Choroid plexus epithelial cell (primary cell): ENCODE results near the gene TMBIM1.

Experiments used
- DNase-seq: peaks from one replicate; pipeline ENCODE4 v3.0.0-alpha.2; 2010; ENCODE audit warnings: low read depth
- H3K4me3 ChIP-seq: 2 replicates; pipeline ENCODE4 v1.5.1; 2011; ENCODE audit warnings: low read depth, mild to moderate bottlenecking, control low read depth, low read length, moderate library complexity
- TF ChIP-seq, protein P1 (sequence below): conservative IDR thresholded peaks from 2 replicates; pipeline ENCODE4 v1.5.1; 2011; ENCODE audit warnings: low read depth, mild to moderate bottlenecking, control low read depth, inconsistent platforms, low read length, moderate library complexity

The TMBIM1 gene

DNA sequence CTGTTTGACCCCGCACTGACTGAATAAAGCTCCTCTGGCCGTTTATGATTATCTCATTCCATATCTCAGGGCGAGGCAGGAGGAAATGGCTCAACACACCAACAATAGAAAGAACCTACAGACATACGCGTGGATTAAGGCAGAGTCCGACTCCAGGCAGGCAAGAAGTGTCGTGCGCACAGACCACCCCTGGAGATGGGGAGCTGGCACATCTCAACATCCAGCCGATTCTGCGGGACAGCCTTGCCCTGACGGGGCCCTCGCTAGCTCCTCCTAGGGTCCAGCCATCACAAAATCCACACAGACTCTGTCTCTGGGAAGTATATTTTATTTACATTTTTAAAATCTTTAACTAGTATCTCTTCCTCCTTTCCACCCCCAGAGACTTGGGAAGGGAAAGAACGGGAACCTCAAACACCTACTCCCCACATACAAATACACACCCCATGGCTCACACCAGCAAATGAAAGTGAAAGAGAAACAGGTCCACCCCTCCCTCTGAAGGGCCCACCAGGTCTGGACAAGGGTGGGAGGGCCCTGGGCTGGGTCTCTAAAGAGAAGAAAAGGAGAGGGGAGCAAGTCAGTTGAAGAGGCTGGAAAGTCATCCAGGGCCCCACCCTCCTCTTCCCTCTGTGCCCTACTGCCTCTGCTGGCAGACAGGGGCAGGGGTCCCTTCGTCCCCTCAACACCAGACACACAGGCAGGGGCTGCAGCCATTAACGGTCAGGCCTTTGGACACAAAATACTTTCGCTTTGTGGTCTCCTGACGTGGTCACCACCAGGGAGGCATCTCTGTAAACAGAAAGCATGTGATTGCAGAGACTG, 28.3 kb downstream of the TMBIM1 start:
- no peak for DNase-seq

DNA sequence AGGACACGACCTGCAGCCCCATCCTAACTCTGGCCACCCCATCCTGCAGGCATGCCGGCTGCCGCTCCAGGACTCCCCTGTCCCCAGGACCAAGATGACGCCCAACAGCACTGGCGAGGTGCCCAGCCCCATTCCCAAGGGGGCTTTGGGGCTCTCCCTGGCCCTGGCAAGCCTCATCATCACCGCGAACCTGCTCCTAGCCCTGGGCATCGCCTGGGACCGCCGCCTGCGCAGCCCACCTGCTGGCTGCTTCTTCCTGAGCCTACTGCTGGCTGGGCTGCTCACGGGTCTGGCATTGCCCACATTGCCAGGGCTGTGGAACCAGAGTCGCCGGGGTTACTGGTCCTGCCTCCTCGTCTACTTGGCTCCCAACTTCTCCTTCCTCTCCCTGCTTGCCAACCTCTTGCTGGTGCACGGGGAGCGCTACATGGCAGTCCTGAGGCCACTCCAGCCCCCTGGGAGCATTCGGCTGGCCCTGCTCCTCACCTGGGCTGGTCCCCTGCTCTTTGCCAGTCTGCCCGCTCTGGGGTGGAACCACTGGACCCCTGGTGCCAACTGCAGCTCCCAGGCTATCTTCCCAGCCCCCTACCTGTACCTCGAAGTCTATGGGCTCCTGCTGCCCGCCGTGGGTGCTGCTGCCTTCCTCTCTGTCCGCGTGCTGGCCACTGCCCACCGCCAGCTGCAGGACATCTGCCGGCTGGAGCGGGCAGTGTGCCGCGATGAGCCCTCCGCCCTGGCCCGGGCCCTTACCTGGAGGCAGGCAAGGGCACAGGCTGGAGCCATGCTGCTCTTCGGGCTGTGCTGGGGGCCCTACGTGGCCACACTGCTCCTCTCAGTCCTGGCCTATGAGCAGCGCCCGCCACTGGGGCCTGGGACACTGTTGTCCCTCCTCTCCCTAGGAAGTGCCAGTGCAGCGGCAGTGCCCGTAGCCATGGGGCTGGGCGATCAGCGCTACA, 29.4 kb downstream of the TMBIM1 start:
- TF ChIP-seq, protein P1, sequence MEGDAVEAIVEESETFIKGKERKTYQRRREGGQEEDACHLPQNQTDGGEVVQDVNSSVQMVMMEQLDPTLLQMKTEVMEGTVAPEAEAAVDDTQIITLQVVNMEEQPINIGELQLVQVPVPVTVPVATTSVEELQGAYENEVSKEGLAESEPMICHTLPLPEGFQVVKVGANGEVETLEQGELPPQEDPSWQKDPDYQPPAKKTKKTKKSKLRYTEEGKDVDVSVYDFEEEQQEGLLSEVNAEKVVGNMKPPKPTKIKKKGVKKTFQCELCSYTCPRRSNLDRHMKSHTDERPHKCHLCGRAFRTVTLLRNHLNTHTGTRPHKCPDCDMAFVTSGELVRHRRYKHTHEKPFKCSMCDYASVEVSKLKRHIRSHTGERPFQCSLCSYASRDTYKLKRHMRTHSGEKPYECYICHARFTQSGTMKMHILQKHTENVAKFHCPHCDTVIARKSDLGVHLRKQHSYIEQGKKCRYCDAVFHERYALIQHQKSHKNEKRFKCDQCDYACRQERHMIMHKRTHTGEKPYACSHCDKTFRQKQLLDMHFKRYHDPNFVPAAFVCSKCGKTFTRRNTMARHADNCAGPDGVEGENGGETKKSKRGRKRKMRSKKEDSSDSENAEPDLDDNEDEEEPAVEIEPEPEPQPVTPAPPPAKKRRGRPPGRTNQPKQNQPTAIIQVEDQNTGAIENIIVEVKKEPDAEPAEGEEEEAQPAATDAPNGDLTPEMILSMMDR, result no peak
- no peak overlapping the region for H3K4me3 ChIP-seq
- DNase-seq, result no peak

More for the DNA sequence above, 28.3 kb downstream of the TMBIM1 start:
- TF ChIP-seq, protein P1, result peak; percentile 30
- no peak overlapping the region for H3K4me3 ChIP-seq

DNA sequence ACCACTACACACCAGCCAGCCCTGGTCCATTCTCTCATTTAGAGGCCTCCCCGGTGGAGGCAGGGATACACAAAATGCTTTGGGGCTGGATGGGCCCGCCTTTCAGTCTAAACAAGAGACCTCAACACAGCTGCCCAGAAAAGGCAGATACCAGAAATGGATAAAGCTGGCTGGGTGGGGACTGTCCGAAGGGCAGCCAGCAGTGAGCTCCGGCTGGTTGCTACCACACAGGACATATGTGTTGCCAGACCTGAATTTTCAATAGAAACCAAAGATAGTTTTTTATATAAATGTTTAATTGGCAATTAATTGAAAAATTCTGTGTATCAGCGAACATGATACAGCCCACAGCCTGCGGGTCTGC, 30.1 kb downstream of the TMBIM1 start:
- DNase-seq, result no peak
- H3K4me3 ChIP-seq, result no peak overlapping the region
- TF ChIP-seq, protein P1, result no peak

DNA sequence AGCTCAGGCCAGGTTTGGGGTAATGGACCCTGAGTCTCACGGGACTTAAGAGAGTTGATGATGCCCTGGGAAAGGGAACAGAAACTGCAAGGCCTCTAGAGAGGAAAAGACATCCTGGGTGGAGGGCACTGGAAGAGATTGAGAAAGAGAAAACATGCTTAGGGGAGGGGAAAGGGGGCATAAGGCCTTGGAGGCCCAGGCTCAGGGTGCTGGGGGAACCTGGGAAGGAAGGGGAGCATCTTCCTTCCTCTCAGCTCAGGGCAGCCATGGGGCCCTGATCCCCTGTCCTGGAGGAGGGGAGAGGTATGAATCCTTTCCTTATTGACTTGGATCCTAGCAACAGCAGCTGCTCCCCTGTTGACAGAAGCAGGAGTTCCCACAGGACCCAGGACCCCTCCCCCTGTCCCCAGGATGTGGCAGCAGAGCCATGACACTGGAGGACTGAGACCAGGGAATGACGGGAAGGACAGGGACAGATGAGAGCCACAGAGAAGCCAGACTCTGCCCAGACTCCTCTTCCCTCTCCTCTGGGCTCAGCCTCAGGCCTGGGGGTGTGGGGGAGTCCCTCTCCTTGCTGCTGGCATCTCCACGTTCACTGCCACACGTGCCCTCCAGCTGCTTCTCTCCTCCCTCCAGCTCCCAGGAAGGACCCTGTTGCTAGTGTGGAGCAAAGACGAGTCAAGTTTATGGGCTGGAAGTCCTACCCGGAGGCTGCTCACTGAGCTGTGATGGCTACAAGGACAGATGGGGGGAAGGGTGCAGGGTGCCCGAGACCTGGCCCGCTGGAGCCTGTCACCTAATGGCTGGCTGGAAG, 30.7 kb downstream of the TMBIM1 start:
- H3K4me3 ChIP-seq, result no peak overlapping the region
- DNase-seq, result no peak
- TF ChIP-seq, protein P1, result no peak

DNA sequence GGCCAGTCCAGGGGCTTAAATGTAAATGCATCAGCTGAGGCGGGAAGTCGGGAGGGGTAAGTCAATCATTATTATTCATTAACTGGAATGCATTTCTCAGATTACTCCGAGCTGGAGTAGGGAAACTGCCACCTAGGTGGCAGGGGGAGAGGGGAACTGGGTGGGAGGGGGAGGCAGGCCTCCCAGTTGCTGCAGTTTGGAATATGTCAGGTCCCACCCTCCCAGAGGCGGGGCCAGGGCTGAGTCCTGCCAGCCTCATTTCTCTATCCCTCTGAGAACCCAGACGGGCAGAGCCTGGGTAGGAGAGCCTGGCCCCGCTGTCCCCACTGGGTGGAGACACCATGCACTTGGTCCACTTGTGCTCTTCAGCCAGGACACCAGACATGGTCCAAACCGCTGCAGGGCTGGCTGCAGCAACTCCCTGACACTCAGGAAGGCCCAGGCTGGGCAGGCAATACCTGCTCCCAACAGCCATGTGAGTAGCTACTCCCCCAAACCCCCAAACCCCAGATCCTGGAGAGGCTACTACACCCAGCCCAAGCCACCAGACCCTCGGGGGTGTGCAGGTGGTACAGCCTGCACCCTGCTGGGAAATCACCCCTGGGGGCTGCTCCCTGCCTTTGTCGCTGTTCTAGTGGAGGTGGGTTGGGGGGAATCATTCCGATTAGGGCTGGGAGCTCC, 31.4 kb downstream of the TMBIM1 start, which contains the start of gene GPBAR1:
GPBAR1 (plus strand) TSS at position 274 of the 681 bp plus-strand sequence. CDS start 1,710 bp downstream, outside the sequence.
- H3K4me3 ChIP-seq, result no peak within 1 kb of the TSS
- TF ChIP-seq, protein P1, result no peak
- DNase-seq, result no peak

DNA sequence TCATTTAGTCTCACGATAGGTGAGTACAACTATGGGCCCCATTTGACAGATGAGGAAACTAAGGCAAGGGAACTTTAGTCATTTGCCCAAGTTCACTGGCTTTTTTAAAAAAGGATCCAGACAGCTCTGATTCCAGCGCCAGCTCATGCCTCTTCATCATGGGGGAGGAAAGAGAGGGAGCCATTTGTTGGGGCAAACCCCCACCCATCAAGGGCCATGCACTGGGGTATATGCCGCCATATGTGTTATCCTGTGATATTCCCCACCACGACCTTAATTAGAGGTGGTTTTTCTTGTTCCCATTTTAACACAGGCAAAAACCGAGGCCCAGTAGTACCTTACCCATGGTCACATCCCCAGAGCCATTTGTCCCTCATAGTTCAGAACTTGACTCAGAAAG, 32.1 kb downstream of the TMBIM1 start:
- DNase-seq, result no peak
- TF ChIP-seq, protein P1, result no peak
- H3K4me3 ChIP-seq, result no peak overlapping the region
